Neural progenitor cell (in vitro differentiated cells): Measurements from ENCODE around the gene CDKN2B. TPM values are rescaled to one million over a fixed set of nuclear protein-coding genes. Genes with fewer than 3 reads are reported as not detected.

Experiments used
- DNase-seq: peaks from one replicate; pipeline ENCODE4 v3.0.0-alpha.2; 2016; ENCODE audit warnings: low spot score
- H2AFZ ChIP-seq: fragments of 200-600 bp; sonication (generic); replicated peaks from 2 replicates; pipeline ENCODE4 v1.6.1; 2016; ENCODE audit warnings: antibody characterized with exemption
- H3F3A ChIP-seq: fragments of 200-600 bp; sonication (generic); 2 replicates; pipeline ENCODE4 v1.6.1; 2016; ENCODE audit warnings: antibody characterized with exemption, low read depth
- H3K27ac ChIP-seq: fragments of 200-600 bp; sonication (generic); 2 replicates; pipeline ENCODE4 v1.5.1; 2016; ENCODE audit warnings: mild to moderate bottlenecking
- H3K27me3 ChIP-seq: fragments of 200-600 bp; sonication (generic); 2 replicates; pipeline ENCODE4 v1.6.1; 2016; ENCODE audit warnings: mild to moderate bottlenecking, moderate library complexity
- H3K36me3 ChIP-seq: fragments of 200-600 bp; sonication (generic); 2 replicates; pipeline ENCODE4 v1.5.1; 2016
- H3K4me1 ChIP-seq: fragments of 200-600 bp; sonication (generic); 2 replicates; pipeline ENCODE4 v1.6.1; 2016; ENCODE audit warnings: mixed run types
- H3K4me2 ChIP-seq: fragments of 200-600 bp; sonication (generic); 2 replicates; pipeline ENCODE4 v1.6.1; 2016
- H3K4me3 ChIP-seq: fragments of 200-600 bp; sonication (generic); 2 replicates; pipeline ENCODE4 v1.5.1; 2016
- H3K79me2 ChIP-seq: fragments of 200-600 bp; sonication (generic); 2 replicates; pipeline ENCODE4 v1.6.1; 2016; ENCODE audit warnings: low read depth
- H3K9ac ChIP-seq: fragments of 200-600 bp; sonication (generic); 2 replicates; pipeline ENCODE4 v1.6.1; 2016
- H3K9me3 ChIP-seq: fragments of 200-600 bp; sonication (generic); 2 replicates; pipeline ENCODE4 v1.5.1; 2016; ENCODE audit warnings: low read depth
- H4K20me1 ChIP-seq: fragments of 200-600 bp; sonication (generic); 2 replicates; pipeline ENCODE4 v1.6.1; 2016; ENCODE audit warnings: low read depth
- H3K27ac Mint-ChIP-seq: 3 replicates; pipeline ENCODE4 v1.8.0; 2021; ENCODE audit warnings: mixed read lengths
- H3K27me3 Mint-ChIP-seq: 2 replicates; pipeline ENCODE4 v1.8.0; 2022; ENCODE audit warnings: low read depth, mild to moderate bottlenecking, inconsistent platforms, moderate library complexity, mixed read lengths; ENCODE audit not compliant: insufficient read depth
- H3K36me3 Mint-ChIP-seq: 3 replicates; pipeline ENCODE4 v1.8.0; 2021; ENCODE audit warnings: mixed read lengths
- H3K4me1 Mint-ChIP-seq: 3 replicates; pipeline ENCODE4 v1.8.0; 2021; ENCODE audit warnings: mixed read lengths
- H3K4me3 Mint-ChIP-seq: 3 replicates; pipeline ENCODE4 v1.8.0; 2021; ENCODE audit warnings: mild to moderate bottlenecking, moderate library complexity, mixed read lengths
- H3K9me3 Mint-ChIP-seq: 3 replicates; pipeline ENCODE4 v1.8.0; 2020; ENCODE audit warnings: mixed read lengths
- CTCF ChIP-seq: fragments of 200-600 bp; sonication (generic); IDR thresholded peaks from 2 replicates; pipeline ENCODE4 v1.5.1; 2017; ENCODE audit warnings: antibody characterized with exemption, mild to moderate bottlenecking
- EZH2 ChIP-seq: fragments of 200-600 bp; sonication (generic); IDR thresholded peaks from 2 replicates; pipeline ENCODE4 v1.6.1; 2017; ENCODE audit warnings: antibody characterized with exemption, mild to moderate bottlenecking, moderate library complexity
- EZH2phosphoT487 ChIP-seq: fragments of 200-600 bp; sonication (generic); IDR thresholded peaks from 2 replicates; pipeline ENCODE4 v1.6.1; 2017; ENCODE audit warnings: antibody characterized with exemption
- total RNA-seq: library from RNA; depleted of rRNA; stranded (reverse); fragments of >200 nt; gene quantifications from 2 replicates; pipeline ENCODE4 v1.2.3, GENCODE V29; 2015; ENCODE audit warnings: low replicate concordance

The CDKN2B gene
- total RNA-seq, 1 donor from 2014 or later: 0.07 TPM

GRCh38 chr9:22033012-22033630 is 24.0 kb upstream of the CDKN2B start:
- Histone ChIP-seq H3K4me2 (no peak overlapping the region), H3K36me3 (no peaks in the 10 kb centered on the region), H3K27me3 (no peaks in the 10 kb centered on the region), H3K9me3 (no peaks in the 10 kb centered on the region), H3K9ac (no peak overlapping the region), H3K27ac (no peak overlapping the region), H3K79me2 (no peaks in the 10 kb centered on the region), H3K4me3 (no peak overlapping the region), H3F3A (no peaks in the 10 kb centered on the region), H2AFZ (no peak overlapping the region), H3K4me1 (no peaks in the 10 kb centered on the region), H4K20me1 (no peaks in the 10 kb centered on the region)
- no peaks in the 10 kb centered on the region for H3K27me3 Mint-ChIP-seq
- no peak for TF ChIP-seq EZH2
- no peak for TF ChIP-seq CTCF
- TF ChIP-seq EZH2phosphoT487: no peak
- no peaks in the 10 kb centered on the region for H3K36me3 Mint-ChIP-seq
- peaks cover 17% of the 10 kb centered on the region for H3K4me1 Mint-ChIP-seq
- no peak overlapping the region for H3K27ac Mint-ChIP-seq
- no peak overlapping the region for H3K4me3 Mint-ChIP-seq
- H3K9me3 Mint-ChIP-seq: no peaks in the 10 kb centered on the region
- no peak for DNase-seq

- no peak overlapping the region for H3K27ac Mint-ChIP-seq
- Histone ChIP-seq H2AFZ (no peak overlapping the region), H3F3A (no peaks in the 10 kb centered on the region), H4K20me1 (no peaks in the 10 kb centered on the region), H3K79me2 (no peaks in the 10 kb centered on the region), H3K36me3 (no peaks in the 10 kb centered on the region), H3K9me3 (no peaks in the 10 kb centered on the region), H3K4me1 (no peaks in the 10 kb centered on the region), H3K4me2 (no peak overlapping the region), H3K9ac (no peak overlapping the region), H3K27me3 (no peaks in the 10 kb centered on the region), H3K4me3 (no peak overlapping the region), H3K27ac (no peak overlapping the region)
- peaks cover 17% of the 10 kb centered on the region for H3K4me1 Mint-ChIP-seq
- H3K36me3 Mint-ChIP-seq: no peaks in the 10 kb centered on the region
- H3K9me3 Mint-ChIP-seq: no peaks in the 10 kb centered on the region
- H3K4me3 Mint-ChIP-seq: no peak overlapping the region
- no peak for TF ChIP-seq EZH2
- no peak for TF ChIP-seq EZH2phosphoT487
- TF ChIP-seq CTCF: no peak
- DNase-seq: no peak
- H3K27me3 Mint-ChIP-seq: no peaks in the 10 kb centered on the region
Observed at GRCh38 chr9:22031655-22032411, 22.7 kb upstream of the CDKN2B start.

- no peak for DNase-seq
- Histone ChIP-seq H3K36me3 (no peaks in the 10 kb centered on the region), H3K4me3 (no peak overlapping the region), H3F3A (no peaks in the 10 kb centered on the region), H2AFZ (no peak overlapping the region), H3K4me2 (no peak overlapping the region), H3K9me3 (no peaks in the 10 kb centered on the region), H3K4me1 (no peaks in the 10 kb centered on the region), H4K20me1 (no peaks in the 10 kb centered on the region), H3K9ac (no peak overlapping the region), H3K79me2 (no peaks in the 10 kb centered on the region), H3K27me3 (no peaks in the 10 kb centered on the region), H3K27ac (no peak overlapping the region)
- Mint-ChIP-seq H3K27me3 (no peaks in the 10 kb centered on the region), H3K27ac (no peak overlapping the region), H3K36me3 (no peaks in the 10 kb centered on the region), H3K4me3 (no peak overlapping the region), H3K4me1 (peaks cover 17% of the 10 kb centered on the region), H3K9me3 (no peaks in the 10 kb centered on the region)
- TF ChIP-seq CTCF (no peak), EZH2 (no peak), EZH2phosphoT487 (no peak)
Observed at GRCh38 chr9:22030101-22030598, 21.0 kb upstream of the CDKN2B start.
